HFF-Myc (cell line): ENCODE measurements around the gene TPST2.

ENCODE experiments used
- DNase-seq: peaks from one replicate; pipeline ENCODE4 v3.0.0-alpha.2; 2011; ENCODE audit warnings: low read depth; ENCODE audit errors: extremely low read depth
- H3K4me3 ChIP-seq: replicated peaks from 2 replicates; pipeline ENCODE4 v1.5.1; 2011; ENCODE audit warnings: low read depth, mild to moderate bottlenecking, control low read depth, low read length
- CTCF ChIP-seq: IDR thresholded peaks from 2 replicates; pipeline ENCODE4 v1.5.1; 2012; ENCODE audit warnings: mild to moderate bottlenecking, low read depth, low read length, control low read depth; ENCODE audit errors: missing control alignments

The TPST2 gene

GRCh38 chr22:26559961-26560575 is 29.9 kb downstream of the TPST2 start:
- H3K4me3 ChIP-seq = no peak overlapping the region
- no peak for DNase-seq
- no peak for TF ChIP-seq CTCF

DNA sequence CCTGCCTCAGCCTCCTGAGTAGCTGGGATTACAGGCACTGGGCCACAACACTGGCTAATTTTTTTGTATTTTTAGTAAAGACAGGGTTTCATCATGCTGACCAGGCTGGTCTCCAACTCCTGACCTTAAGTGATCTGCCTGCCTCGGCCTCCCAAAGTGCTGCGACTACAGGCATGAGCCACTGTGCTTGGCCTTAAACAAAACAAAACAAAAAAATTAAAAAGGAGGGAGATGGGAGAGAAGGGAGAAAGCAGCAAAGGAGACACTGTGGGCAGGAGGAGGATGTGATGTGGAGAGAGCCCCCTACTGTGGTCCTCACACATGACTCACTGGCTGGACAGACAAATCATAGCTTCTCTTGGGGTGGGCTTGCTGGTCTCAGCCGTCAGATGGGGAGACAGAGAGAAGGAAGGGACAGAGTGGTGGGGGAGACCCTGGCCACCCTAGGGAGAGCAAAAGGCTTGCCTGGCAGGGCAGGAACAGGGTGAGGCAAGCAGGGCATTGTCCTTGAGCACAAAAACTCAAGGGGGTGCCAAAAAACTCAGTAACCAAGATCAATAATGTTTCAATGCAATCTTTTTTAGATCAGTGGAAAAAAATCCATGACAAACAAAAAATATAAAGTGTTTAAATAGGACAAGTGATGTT is 31.6 kb downstream of the TPST2 start:
- H3K4me3 ChIP-seq = no peak overlapping the region
- no peak for DNase-seq
- TF ChIP-seq CTCF = no peak

GRCh38 chr22:26556904-26557303 is 33.0 kb downstream of the TPST2 start:
- no peak for TF ChIP-seq CTCF
- no peak overlapping the region for H3K4me3 ChIP-seq
- DNase-seq = no peak

- no peak for DNase-seq
- no peak for TF ChIP-seq CTCF
- H3K4me3 ChIP-seq = no peak overlapping the region
Observed at GRCh38 chr22:26555478-26555877, 34.5 kb downstream of the TPST2 start.

DNA sequence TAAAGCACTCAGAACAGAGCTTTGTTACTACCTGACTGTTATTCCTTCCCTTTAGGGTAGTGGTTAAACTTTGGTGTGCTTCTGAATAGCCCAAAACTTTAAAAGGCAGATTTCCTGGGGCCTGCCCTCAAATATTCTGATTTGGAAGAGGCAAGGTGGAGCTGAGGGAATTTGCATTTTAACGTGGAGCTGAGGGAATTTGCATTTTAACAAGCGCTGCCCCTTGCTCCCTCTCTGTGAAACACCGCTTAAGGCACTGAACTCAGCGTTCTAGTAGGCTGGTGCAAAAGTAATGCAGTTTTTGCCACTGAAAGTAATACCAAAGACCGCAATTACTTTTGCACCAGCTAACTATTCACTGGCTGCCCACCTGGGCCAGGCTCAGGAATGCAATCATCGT is 35.0 kb downstream of the TPST2 start:
- H3K4me3 ChIP-seq = no peak overlapping the region
- TF ChIP-seq CTCF = no peak
- DNase-seq = no peak

- DNase-seq = peak; percentile 52
- no peak overlapping the region for H3K4me3 ChIP-seq
- no peak for TF ChIP-seq CTCF
Observed at GRCh38 chr22:26553056-26553752, 36.7 kb downstream of the TPST2 start.
